Smooth muscle cell (in vitro differentiated cells): ENCODE measurements around the gene ACSL5. TPM values are rescaled to one million over a fixed set of nuclear protein-coding genes. Genes with fewer than 3 reads are reported as not detected.
A peak's percentile ranks its signal among the peaks of the same experiment; 100 is the strongest.
"Not testable (repeated sequence)": the region's sequence is repeated elsewhere in the genome, so short reads cannot be mapped to it uniquely, and the experiment has no call there.

Source experiments
- DNase-seq: peaks from one replicate; lab custom pipeline; 2025; ENCODE audit not compliant: unreplicated experiment; lab: John Stamatoyannopoulos, UW
- H2AFZ ChIP-seq: fragments of 200-600 bp; sonication (generic); 2 replicates; pipeline ENCODE4 v1.6.0; 2016; ENCODE audit warnings: antibody characterized with exemption, low read depth, mild to moderate bottlenecking
- H3F3A ChIP-seq: fragments of 200-600 bp; sonication (generic); 2 replicates; pipeline ENCODE4 v1.6.0; 2017; ENCODE audit warnings: antibody characterized with exemption, low read depth
- H3K27ac ChIP-seq: fragments of 200-600 bp; sonication (generic); 2 replicates; pipeline ENCODE4 v1.5.1; 2016; ENCODE audit warnings: low read depth, mild to moderate bottlenecking
- H3K27me3 ChIP-seq: fragments of 200-600 bp; sonication (generic); 2 replicates; pipeline ENCODE4 v1.6.1; 2016; ENCODE audit warnings: low read depth, mild to moderate bottlenecking
- H3K36me3 ChIP-seq: fragments of 200-600 bp; sonication (generic); 2 replicates; pipeline ENCODE4 v1.5.1; 2016; ENCODE audit warnings: low read depth
- H3K4me1 ChIP-seq: fragments of 200-600 bp; sonication (generic); 2 replicates; pipeline ENCODE4 v1.5.1; 2016; ENCODE audit warnings: low read depth
- H3K4me2 ChIP-seq: fragments of 200-600 bp; sonication (generic); 2 replicates; pipeline ENCODE4 v1.6.0; 2016; ENCODE audit warnings: mild to moderate bottlenecking
- H3K4me3 ChIP-seq: fragments of 200-600 bp; sonication (generic); 2 replicates; pipeline ENCODE4 v1.5.1; 2016; ENCODE audit warnings: mild to moderate bottlenecking
- H3K79me2 ChIP-seq: fragments of 200-600 bp; sonication (generic); 2 replicates; pipeline ENCODE4 v1.6.0; 2016; ENCODE audit warnings: low read depth, mild to moderate bottlenecking
- H3K9ac ChIP-seq: fragments of 200-600 bp; sonication (generic); 2 replicates; pipeline ENCODE4 v1.6.0; 2016; ENCODE audit warnings: low read depth
- H3K9me3 ChIP-seq: fragments of 200-600 bp; sonication (generic); replicated peaks from 2 replicates; pipeline ENCODE4 v1.5.1; 2016; ENCODE audit warnings: low read depth
- H4K20me1 ChIP-seq: fragments of 200-600 bp; sonication (generic); 2 replicates; pipeline ENCODE4 v1.6.0; 2016; ENCODE audit warnings: low read depth
- WGBS: methylation state at CpG from one replicate; pipeline ENCODE4 v1.1.7; 2016; ENCODE audit warnings: low lambda C conversion rate; 5-methylcytosine and 5-hydroxymethylcytosine counted together
- polyA plus RNA-seq: library from polyadenylated mRNA; unstranded; fragments of >200 nt; fragmentation: Nextera tagmentation; extraction: Ambion mirVana; gene quantifications from 2 replicates; pipeline ENCODE4 v1.2.1, GENCODE V29; 2016
- total RNA-seq: library from RNA; depleted of rRNA; stranded (reverse); fragments of >200 nt; gene quantifications from 2 replicates; pipeline ENCODE4 v1.2.3, GENCODE V29; 2014
- TF ChIP-seq, protein P1 (sequence below): fragments of 200-600 bp; sonication (generic); IDR thresholded peaks from 2 replicates; pipeline ENCODE4 v1.5.1; 2017; ENCODE audit warnings: borderline replicate concordance, mild to moderate bottlenecking, antibody characterized with exemption; ENCODE audit not compliant: insufficient read depth, poor library complexity, severe bottlenecking

Gene ACSL5
- total and polyA plus RNA-seq, 2 experiments from 2014 or later: 0.61 TPM; not detected in 1

DNA sequence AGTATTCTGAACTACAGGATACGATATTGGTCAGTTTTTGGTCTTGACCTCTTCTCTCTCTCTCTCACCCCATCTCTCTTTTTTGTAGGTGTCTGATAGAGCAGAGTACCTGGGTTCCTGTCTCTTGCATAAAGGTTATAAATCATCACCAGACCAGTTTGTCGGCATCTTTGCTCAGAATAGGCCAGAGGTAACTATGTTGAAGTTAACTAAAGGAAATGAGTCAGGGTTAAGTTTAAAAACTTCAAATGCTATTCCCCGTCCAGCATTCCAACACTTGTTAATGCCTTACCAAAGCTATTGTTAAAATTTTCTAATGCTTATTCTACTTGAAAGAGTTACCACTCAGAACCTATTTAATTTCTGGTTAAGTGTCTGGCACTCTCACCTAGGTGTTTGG, 30.7 kb downstream of the ACSL5 start:
- H3F3A ChIP-seq: no peaks in the 10 kb centered on the region
- H3K4me1 ChIP-seq: no peaks in the 10 kb centered on the region
- WGBS: 48% methylated on average over 3 of the region's 3 CpGs
- no peaks in the 10 kb centered on the region for H4K20me1 ChIP-seq
- no peaks in the 10 kb centered on the region for H3K9me3 ChIP-seq
- no peak overlapping the region for H3K9ac ChIP-seq
- H3K79me2 ChIP-seq: no peaks in the 10 kb centered on the region
- no peak overlapping the region for H3K4me3 ChIP-seq
- no peaks in the 10 kb centered on the region for H3K36me3 ChIP-seq
- H3K27me3 ChIP-seq: peaks cover 1% of the 10 kb centered on the region
- H3K4me2 ChIP-seq: peak overlapping the region; percentile 34
- TF ChIP-seq, protein P1, sequence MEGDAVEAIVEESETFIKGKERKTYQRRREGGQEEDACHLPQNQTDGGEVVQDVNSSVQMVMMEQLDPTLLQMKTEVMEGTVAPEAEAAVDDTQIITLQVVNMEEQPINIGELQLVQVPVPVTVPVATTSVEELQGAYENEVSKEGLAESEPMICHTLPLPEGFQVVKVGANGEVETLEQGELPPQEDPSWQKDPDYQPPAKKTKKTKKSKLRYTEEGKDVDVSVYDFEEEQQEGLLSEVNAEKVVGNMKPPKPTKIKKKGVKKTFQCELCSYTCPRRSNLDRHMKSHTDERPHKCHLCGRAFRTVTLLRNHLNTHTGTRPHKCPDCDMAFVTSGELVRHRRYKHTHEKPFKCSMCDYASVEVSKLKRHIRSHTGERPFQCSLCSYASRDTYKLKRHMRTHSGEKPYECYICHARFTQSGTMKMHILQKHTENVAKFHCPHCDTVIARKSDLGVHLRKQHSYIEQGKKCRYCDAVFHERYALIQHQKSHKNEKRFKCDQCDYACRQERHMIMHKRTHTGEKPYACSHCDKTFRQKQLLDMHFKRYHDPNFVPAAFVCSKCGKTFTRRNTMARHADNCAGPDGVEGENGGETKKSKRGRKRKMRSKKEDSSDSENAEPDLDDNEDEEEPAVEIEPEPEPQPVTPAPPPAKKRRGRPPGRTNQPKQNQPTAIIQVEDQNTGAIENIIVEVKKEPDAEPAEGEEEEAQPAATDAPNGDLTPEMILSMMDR: no peak
- no peak overlapping the region for H2AFZ ChIP-seq
- peak overlapping the region; percentile 36 for H3K27ac ChIP-seq
- no peak for DNase-seq

- not testable (repeated sequence) for H3K4me2 ChIP-seq, H3K9me3 ChIP-seq, H2AFZ ChIP-seq, DNase-seq, H3K79me2 ChIP-seq, H3K4me3 ChIP-seq, H3K4me1 ChIP-seq, H3K27ac ChIP-seq, H4K20me1 ChIP-seq, H3K9ac ChIP-seq, H3K36me3 ChIP-seq, H3F3A ChIP-seq, H3K27me3 ChIP-seq
- WGBS: 93% methylated on average over 2 of the region's 2 CpGs
Observed at GRCh38 chr10:112406806-112407205, 32.9 kb downstream of the ACSL5 start.

- no peak for DNase-seq
- TF ChIP-seq, protein P1: no peak
Observed at GRCh38 chr10:112407696-112408095, 33.8 kb downstream of the ACSL5 start.

DNA sequence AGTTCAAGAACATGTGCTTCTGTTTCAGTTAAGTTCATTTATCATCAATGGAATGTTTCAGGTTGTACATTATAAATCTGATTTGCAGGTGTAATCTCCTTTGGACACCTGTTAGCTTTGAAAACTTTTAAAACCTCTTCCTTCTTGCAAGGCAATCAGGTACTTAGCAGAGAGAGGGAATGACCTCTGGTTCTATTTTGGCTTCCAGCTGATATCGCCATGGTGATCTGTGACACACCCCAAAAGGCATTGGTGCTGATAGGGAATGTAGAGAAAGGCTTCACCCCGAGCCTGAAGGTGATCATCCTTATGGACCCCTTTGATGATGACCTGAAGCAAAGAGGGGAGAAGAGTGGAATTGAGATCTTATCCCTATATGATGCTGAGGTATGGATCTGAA, 35.4 kb downstream of the ACSL5 start:
- Histone ChIP-seq H2AFZ (no peak overlapping the region), H3K4me3 (no peak overlapping the region), H3K4me1 (no peaks in the 10 kb centered on the region), H3K79me2 (no peaks in the 10 kb centered on the region), H3F3A (no peaks in the 10 kb centered on the region), H3K27me3 (peaks cover 10% of the 10 kb centered on the region), H3K4me2 (no peak overlapping the region), H3K9ac (no peak overlapping the region), H3K9me3 (no peaks in the 10 kb centered on the region), H4K20me1 (no peaks in the 10 kb centered on the region), H3K27ac (no peak overlapping the region), H3K36me3 (no peaks in the 10 kb centered on the region)
- no peak for DNase-seq
- TF ChIP-seq, protein P1: no peak
- WGBS: 84% methylated on average over 2 of the region's 2 CpGs

More at GRCh38 chr10:112407696-112408095, 33.8 kb downstream of the ACSL5 start:
- Histone ChIP-seq H3K4me1 (no peaks in the 10 kb centered on the region), H3F3A (no peaks in the 10 kb centered on the region), H3K4me2 (no peak overlapping the region), H3K27ac (no peak overlapping the region), H3K4me3 (no peak overlapping the region), H3K9me3 (no peaks in the 10 kb centered on the region), H3K9ac (no peak overlapping the region), H4K20me1 (no peaks in the 10 kb centered on the region), H3K36me3 (no peaks in the 10 kb centered on the region), H3K79me2 (no peaks in the 10 kb centered on the region), H2AFZ (no peak overlapping the region), H3K27me3 (peaks cover 10% of the 10 kb centered on the region)
- WGBS: 87% methylated on average over 1 of the region's 1 CpG
